Measurements from ENCODE around the gene ATF2. TPM values are rescaled to one million over a fixed set of nuclear protein-coding genes. Genes with fewer than 3 reads are reported as not detected.
A peak's percentile ranks its signal among the peaks of the same experiment; 100 is the strongest.
"Not testable (repeated sequence)": the region's sequence is repeated elsewhere in the genome, so short reads cannot be mapped to it uniquely, and the experiment has no call there.

The ATF2 gene
- total RNA-seq, 1 donor from 2014 or later = 37.6 TPM

- peak in 1 of 2 donors; percentile 42 for DNase-seq (ENCODE audit: low read depth in 2 of 2)
Observed at GRCh38 chr2:175097297-175097696, 70.7 kb downstream of the ATF2 start.

DNA sequence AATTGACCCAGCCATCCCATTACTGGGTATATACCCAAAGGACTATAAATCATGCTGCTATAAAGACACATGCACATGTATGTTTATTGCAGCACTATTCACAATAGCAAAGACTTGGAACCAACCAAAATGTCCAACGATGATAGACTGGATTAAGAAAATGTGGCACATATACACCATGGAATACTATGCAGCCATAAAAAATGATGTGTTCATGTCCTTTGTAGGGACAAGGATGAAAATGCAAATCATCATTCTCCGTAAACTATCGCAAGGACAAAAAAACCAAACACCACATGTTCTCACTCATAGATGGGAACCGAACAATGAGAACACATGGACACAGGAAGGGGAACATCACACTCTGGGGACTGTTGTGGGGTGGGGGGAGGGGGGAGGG, 83.9 kb downstream of the ATF2 start:
- not testable (repeated sequence) for DNase-seq (ENCODE audit: low read depth in 2 of 2)

DNA sequence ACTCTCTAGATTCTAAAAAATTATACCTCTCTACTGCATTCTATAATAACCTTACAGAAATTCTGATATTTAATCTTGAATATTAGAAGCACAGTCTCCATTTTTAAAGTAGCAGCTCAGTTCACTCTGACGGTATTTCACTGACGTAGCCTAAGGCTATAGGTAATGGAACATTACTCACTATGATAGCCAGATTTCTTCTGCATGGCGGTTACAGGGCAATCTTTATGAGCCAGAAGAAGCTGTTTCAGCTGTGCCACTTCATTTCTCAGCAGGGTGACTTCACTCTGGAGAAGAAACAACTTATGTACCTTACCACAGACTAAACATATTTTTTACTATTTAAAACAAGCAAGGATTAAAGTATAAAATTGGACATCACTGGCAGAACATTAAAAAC, 87.5 kb downstream of the ATF2 start:
- no peak for DNase-seq (ENCODE audit: low read depth in 2 of 2)

DNA sequence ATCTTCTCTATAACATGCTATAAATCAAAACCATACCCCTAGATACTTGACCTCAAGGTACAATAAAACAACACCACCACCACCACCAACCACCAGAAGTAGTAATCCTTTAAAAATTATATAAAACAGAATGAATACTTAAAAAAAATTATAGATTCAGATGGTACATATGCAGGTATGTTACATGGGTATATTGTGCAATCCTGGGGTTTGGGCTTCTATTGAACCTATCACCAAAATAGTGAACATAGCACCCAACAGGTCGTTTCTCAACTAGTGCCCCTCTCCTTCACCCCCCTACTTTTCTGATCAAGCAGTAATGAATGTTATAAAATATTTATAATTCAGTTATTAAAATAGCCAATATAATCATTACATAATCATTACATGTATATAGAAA, 91.7 kb downstream of the ATF2 start:
- no peak for DNase-seq (ENCODE audit: low read depth in 2 of 2)

- DNase-seq (ENCODE audit: low read depth in 2 of 2) = no peak
Observed at GRCh38 chr2:175074478-175074877, 93.5 kb downstream of the ATF2 start.

GRCh38 chr2:175068534-175068933, 99.5 kb downstream of the ATF2 start:
- DNase-seq (ENCODE audit: low read depth in 2 of 2) = no peak

GRCh38 chr2:175066411-175066810, 101.6 kb downstream of the ATF2 start:
- DNase-seq (ENCODE audit: low read depth in 2 of 2) = peak in 1 of 2 donors; percentile 27

- no peak for DNase-seq (ENCODE audit: low read depth in 2 of 2)
Observed at GRCh38 chr2:175064797-175065196, 103.2 kb downstream of the ATF2 start.

DNA sequence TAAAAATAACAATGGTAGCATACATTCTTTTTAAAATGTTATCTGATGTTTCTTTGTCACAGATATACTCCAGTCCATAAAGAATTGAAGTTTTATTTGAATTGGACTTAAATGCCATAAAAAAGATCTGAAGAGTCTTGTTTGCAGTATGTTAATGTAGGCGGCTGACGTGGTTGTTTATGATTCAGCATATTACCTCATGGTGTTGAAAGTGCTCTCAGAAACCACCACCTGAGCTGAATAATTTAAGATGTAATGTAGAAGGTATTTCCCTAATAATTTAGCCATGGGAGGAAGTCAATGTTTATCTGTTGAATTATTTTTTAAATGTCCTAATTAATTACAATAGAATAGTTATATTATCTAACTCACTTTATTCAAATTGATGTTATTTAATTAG, 104.3 kb downstream of the ATF2 start:
- no peak for DNase-seq (ENCODE audit: low read depth in 2 of 2)

DNA sequence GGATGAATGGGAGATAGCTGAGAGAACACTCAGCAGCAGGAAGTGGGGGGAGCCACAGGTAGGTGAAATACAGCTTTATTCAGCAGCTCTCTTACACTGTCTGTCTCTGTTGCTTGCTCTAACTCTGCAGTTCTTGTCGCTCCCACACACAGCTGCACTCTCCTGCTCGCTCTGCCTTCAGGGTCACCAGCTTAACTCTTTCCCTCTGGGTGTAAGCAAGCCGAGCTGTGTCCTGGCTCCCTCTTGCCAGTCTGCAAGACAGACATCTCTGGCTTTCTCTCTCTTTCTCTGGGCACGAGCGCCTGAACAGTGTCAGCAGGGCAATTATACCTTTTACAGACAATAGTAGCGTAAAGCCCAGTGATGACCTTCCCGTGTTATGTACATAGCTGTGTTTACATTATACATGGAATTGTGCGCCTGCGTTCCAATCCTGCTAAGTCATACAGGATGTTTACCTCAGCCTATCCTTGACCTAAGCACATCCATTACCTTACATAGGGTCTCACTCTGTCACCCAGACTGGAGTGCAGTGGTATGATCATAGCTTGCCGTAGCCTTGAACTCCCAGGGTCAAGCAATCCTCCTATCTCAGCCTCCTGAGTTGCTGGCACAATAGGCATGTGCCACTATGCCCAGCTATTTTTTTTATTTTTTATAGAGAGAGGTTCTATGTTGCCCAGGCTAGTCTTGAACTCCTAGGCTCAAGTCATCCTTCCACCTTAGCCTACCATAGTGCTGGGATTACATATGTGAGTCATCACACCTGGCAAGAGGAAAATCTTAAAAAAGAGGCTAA, 105.0 kb downstream of the ATF2 start:
- no peak for DNase-seq (ENCODE audit: low read depth in 2 of 2)

DNA sequence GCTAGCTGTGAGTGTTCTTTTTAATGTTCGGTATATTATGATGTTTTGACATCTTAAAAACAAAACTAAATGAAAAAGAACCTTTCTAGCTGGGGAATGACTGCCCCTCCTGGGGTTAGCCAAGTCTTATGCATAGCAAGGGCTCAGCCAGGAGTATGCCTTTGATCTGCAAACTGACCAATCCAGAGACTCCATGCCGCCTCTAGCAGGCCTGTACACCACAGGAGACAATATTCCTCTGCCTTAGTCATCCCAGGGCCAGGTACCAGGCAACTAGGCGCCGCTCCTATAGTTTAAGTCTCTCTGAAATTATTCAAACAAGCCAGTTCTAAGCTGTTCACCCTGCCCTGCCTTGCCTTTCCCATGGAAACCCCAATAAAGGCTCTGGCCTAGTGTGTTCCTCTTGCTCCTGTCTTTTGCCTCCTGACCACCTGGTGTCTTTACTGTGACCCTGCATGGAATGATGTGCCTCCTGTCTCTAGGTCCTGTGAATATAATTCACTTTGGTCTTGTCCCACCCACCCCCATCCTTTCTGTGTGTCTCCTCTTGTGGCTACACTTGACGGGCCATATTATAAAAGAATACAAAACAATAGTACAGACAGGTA, 110.8 kb downstream of the ATF2 start:
- no peak for DNase-seq (ENCODE audit: low read depth in 2 of 2)

DNA sequence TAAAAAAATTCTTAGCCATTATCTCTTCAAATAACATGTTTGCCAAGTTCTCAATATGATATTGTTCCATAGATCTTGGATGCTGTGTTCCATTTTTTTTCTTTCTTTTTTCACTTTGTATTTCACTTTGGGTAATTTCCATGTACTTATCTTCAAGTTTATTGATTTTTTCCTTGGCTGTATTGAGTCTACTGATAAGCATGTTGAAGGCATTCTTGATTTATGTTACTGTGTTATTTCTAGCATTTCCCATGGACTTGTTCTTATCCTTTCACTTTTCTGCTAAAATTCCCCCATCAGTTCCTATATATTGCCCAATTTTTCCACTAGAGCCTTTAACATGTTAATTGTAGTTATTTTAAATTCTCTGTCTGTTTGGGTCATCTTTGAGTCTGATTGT, 112.0 kb downstream of the ATF2 start:
- no peak for DNase-seq (ENCODE audit: low read depth in 2 of 2)

- no peak for DNase-seq (ENCODE audit: low read depth in 2 of 2)
Observed at GRCh38 chr2:175054340-175054739, 113.7 kb downstream of the ATF2 start.

DNA sequence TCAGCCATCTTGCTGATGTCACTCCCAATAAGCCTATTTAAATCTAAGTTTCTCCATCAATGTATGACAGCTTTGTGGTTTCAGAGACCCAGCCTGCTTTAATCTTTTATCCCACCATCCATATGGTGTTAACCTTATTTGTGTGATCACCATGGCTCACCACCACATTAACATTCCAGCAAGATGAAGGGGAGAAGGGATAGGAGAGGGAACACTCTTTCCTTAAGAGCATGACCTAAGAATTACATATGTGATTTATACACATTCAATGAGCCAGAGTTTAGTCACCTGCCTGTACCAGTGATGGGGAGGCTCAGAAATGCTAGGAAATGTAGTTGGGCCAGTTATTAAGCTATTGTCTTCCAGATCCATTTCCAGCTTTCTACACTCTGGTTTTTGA, 118.3 kb downstream of the ATF2 start:
- DNase-seq (ENCODE audit: low read depth in 2 of 2) = no peak

DNA sequence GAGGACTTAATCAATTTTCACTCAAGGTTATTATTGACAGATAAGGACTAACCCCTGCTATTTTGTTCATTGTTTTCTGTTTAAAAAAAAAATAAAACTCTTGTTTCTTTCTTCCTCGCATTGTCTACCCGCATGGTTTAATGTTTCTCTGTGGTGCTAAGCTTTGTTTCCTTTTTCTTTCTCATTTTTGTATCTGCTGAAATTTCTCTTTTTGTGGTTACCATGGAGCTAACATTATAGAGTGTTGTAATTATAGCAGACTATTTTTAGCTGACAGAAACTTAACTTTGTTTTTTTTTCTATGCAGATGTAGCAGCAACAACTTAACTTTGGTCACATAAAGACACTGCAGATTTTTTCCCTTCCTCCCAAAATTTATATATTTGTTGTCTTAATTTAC, 119.7 kb downstream of the ATF2 start:
- peak in 1 of 2 donors; percentile 12 for DNase-seq (ENCODE audit: low read depth in 2 of 2)

GRCh38 chr2:175039490-175039889, 128.5 kb downstream of the ATF2 start:
- no peak for DNase-seq (ENCODE audit: low read depth in 2 of 2)

- no peak for DNase-seq (ENCODE audit: low read depth in 2 of 2)
Observed at GRCh38 chr2:175039031-175039430, 129.0 kb downstream of the ATF2 start.

DNA sequence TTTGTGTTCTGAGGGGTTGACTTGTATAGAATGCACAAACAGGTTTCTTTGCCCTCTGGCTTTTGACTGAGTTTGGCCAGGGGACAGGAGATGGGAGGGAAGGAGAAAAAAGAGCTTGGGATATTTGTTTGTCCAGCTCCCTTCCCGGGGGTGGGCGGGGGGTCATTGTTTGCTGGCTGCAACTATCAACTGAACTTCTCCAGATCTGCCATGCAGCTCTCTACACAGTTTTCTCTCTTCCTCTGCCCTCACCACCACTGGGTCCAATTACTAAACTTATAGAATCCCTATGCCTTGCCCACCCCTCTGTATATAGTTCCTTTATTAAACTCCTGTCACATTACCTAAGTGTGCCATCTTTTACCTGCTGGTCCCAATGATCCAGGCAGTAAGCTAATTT, 130.1 kb downstream of the ATF2 start:
- DNase-seq (ENCODE audit: low read depth in 2 of 2) = no peak

- DNase-seq (ENCODE audit: low read depth in 2 of 2) = peak; percentile 17 to 37
Observed at GRCh38 chr2:175036582-175037018, 131.4 kb downstream of the ATF2 start.

- no peak for DNase-seq (ENCODE audit: low read depth in 2 of 2)
Observed at GRCh38 chr2:175035806-175036205, 132.2 kb downstream of the ATF2 start.

DNA sequence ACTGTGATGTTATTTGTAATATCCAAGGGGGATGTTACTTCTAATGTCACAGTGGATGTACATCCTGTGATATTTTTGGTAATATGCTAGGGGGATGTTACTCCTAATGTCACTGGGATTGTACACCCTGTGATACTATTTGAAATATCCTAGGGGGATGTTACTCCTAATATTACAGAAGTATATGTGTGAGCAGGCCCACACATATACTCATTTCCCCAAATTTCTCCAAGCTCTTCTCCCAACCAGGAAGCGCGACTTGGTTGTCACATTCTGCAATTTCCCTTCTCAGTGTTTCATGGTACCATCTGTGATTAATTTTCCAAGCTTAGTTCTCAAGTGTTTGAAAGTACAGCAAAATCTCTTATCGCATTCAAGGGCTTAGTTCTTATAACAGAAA, 133.3 kb downstream of the ATF2 start:
- no peak for DNase-seq (ENCODE audit: low read depth in 2 of 2)

- DNase-seq (ENCODE audit: low read depth in 2 of 2) = peak in 1 of 2 donors; percentile 60
Observed at GRCh38 chr2:175030380-175031271, 137.4 kb downstream of the ATF2 start.
